GM18870 (cell line): ENCODE measurements around the gene PAPPA.

Experiments
- ATAC-seq: cut with Tn5 transposase; IDR thresholded peaks from one replicate; pipeline ENCODE4 v1.9.1; 2021; ENCODE audit warnings: moderate library complexity; ENCODE audit not compliant: unreplicated experiment

Gene PAPPA

GRCh38 chr9:116337015-116337414, 183.4 kb downstream of the PAPPA start:
- ATAC-seq: no peak

- ATAC-seq: no peak
Observed at GRCh38 chr9:116340270-116340669, 186.7 kb downstream of the PAPPA start.

GRCh38 chr9:116342061-116342460, 188.5 kb downstream of the PAPPA start:
- no peak for ATAC-seq

- no peak for ATAC-seq
Observed at GRCh38 chr9:116342941-116343340, 189.3 kb downstream of the PAPPA start.

GRCh38 chr9:116344416-116344815, 190.8 kb downstream of the PAPPA start:
- ATAC-seq: no peak

GRCh38 chr9:116345393-116345792, 191.8 kb downstream of the PAPPA start:
- no peak for ATAC-seq

GRCh38 chr9:116345817-116346216, 192.2 kb downstream of the PAPPA start:
- ATAC-seq: no peak

GRCh38 chr9:116349684-116350083, 196.1 kb downstream of the PAPPA start:
- ATAC-seq: no peak

- no peak for ATAC-seq
Observed at GRCh38 chr9:116350213-116350612, 196.6 kb downstream of the PAPPA start.

- ATAC-seq: no peak
Observed at GRCh38 chr9:116352958-116353357, 199.4 kb downstream of the PAPPA start.

- ATAC-seq: no peak
Observed at GRCh38 chr9:116355153-116355921, 201.7 kb downstream of the PAPPA start.

GRCh38 chr9:116358251-116358650, 204.7 kb downstream of the PAPPA start:
- ATAC-seq: no peak

- ATAC-seq: no peak
Observed at GRCh38 chr9:116360016-116360415, 206.4 kb downstream of the PAPPA start.

GRCh38 chr9:116360989-116361388, 207.4 kb downstream of the PAPPA start:
- no peak for ATAC-seq

GRCh38 chr9:116361547-116361946, 208.0 kb downstream of the PAPPA start:
- ATAC-seq: no peak

- no peak for ATAC-seq
Observed at GRCh38 chr9:116362493-116362892, 208.9 kb downstream of the PAPPA start.

- ATAC-seq: no peak
Observed at GRCh38 chr9:116365056-116365471, 211.5 kb downstream of the PAPPA start.

GRCh38 chr9:116366241-116366640, 212.7 kb downstream of the PAPPA start:
- no peak for ATAC-seq

GRCh38 chr9:116368680-116369079, 215.1 kb downstream of the PAPPA start:
- ATAC-seq: no peak

GRCh38 chr9:116369706-116370105, 216.1 kb downstream of the PAPPA start:
- no peak for ATAC-seq

GRCh38 chr9:116370556-116370955, 217.0 kb downstream of the PAPPA start:
- no peak for ATAC-seq

GRCh38 chr9:116372081-116372673, 218.6 kb downstream of the PAPPA start:
- no peak for ATAC-seq

GRCh38 chr9:116372786-116373185, 219.2 kb downstream of the PAPPA start:
- no peak for ATAC-seq
